ENCODE results near the gene POLQ. TPM values are rescaled to one million over a fixed set of nuclear protein-coding genes. Genes with fewer than 3 reads are reported as not detected.

POLQ gene
- total RNA-seq (2021; ENCODE audit: unreplicated experiment) = 12.3 TPM
- polyA plus RNA-seq (2012) = 3.9 and 4.7 TPM in 2 replicates
- percentile 74 among the genes with signal in this experiment for Bru-seq, nascent RNA
- percentile 67 among the genes with signal in this experiment for BruChase-seq, experiment 1, labeled RNA remaining after a 6-hour chase
- BruChase-seq, experiment 2, labeled RNA remaining after a 2-hour chase = percentile 75 among the genes with signal in this experiment
- long read RNA-seq, full-length matches to known transcripts = 1 of 22 reads
- long read RNA-seq, partial matches to known transcripts = 15 of 22 reads
- long read RNA-seq, other reads (novel, unspliced or antisense) = 6 of 22 reads

GRCh38 chr3:121545574-121546455 lies at the start of gene POLQ:
Gene POLQ, minus strand, starts transcription at chr3:121545988. Its CDS starts 111 bp downstream, at chr3:121545877.
- POLR2A ChIA-PET = interaction anchor here (0.5 to 1.6 kb wide), 2 partner anchors 713 to 983 kb away, joined by 4 read pairs; no protein-coding TSS in a partner anchor
- Histone ChIP-seq H2AFZ (ENCODE audit: low read depth, low read length, poor library complexity, severe bottlenecking) (peak within 1 kb of the TSS; percentile 95), H3K27ac (ENCODE audit: low read depth, low read length) (peak within 1 kb of the TSS; percentile 48), H3K79me2 (ENCODE audit: insufficient read depth, low read length) (peaks cover 46% of the 10 kb centered on the region), H3K27me3 (ENCODE audit: insufficient read depth, low read length) (no peaks in the 10 kb centered on the region), H3K4me2 (ENCODE audit: low read length) (peak within 1 kb of the TSS; percentile 90), H3K9ac (ENCODE audit: low read length) (peak within 1 kb of the TSS; percentile 90), H3K9me3 (ENCODE audit: control insufficient read depth in 1 of 2, insufficient read depth in 1 of 2, low read depth in 1 of 2, low read length in 2 of 2) (no peaks in the 10 kb centered on the region), H3K4me3 (replicated peaks in 1 of 2; ENCODE audit: low read depth in 1 of 2, low read length in 2 of 2) (peak within 1 kb of the TSS; percentile 96 to 99), H3K36me3 (ENCODE audit: control insufficient read depth in 1 of 2, insufficient read depth in 2 of 2, low read length in 2 of 2) (peaks cover 0 to 5% of the 10 kb centered on the region in 2 experiments; a peak in 1 of 4 replicates), H3K4me1 (ENCODE audit: control insufficient read depth in 1 of 2, insufficient read depth in 2 of 2, low read length in 2 of 2) (peaks cover 0 to 11% of the 10 kb centered on the region in 2 experiments; a peak in 3 of 4 replicates), H4K20me1 (ENCODE audit: insufficient read depth) (no peaks in the 10 kb centered on the region), H3K9me2 (ENCODE audit: insufficient read depth) (no peaks in the 10 kb centered on the region)
- ATAC-seq (peak; percentile 94), DNase-seq (ENCODE audit: low read depth, low spot score) (peak; percentile 92)
- intact Hi-C loops (cut with micrococcal nuclease) = loop anchor here (1.0 to 5.0 kb wide), 10 partner anchors 291 to 1481 kb away; partner anchors contain the start of genes EAF2, IQCB1 and SEMA5B
- RAD21 ChIA-PET (ENCODE audit: low non-redundant PET in 1 of 2, low total read pairs in 2 of 2, uncharacterized antibody in 2 of 2, unreplicated experiment in 2 of 2) = interaction anchor here (1.1 to 1.8 kb wide), 3 partner anchors 450 to 713 kb away, joined by 3 to 5 read pairs (median 4); no protein-coding TSS in a partner anchor
- CTCF ChIA-PET = interaction anchor here (0.7 to 1.4 kb wide), 10 partner anchors 56 to 847 kb away, joined by 3 to 14 read pairs (median 3); partner anchors contain the start of gene FAM162A
- TSS peak; percentile 89 for BruUV-seq (replicated peaks)
- TF ChIP-seq JUND (IDR thresholded peaks at IDR 0.05) (no peak), ZNF274 (IDR thresholded peaks at IDR 0.05; ENCODE audit: low read depth, low read length) (no peak), POLR2A (IDR thresholded peaks at IDR 0.05; ENCODE audit: borderline replicate concordance, extremely low read depth, insufficient read depth, insufficient read length) (peak; percentile 39), ZFX (IDR thresholded peaks at IDR 0.05) (peak; percentile 93), POLR2AphosphoS5 (IDR thresholded peaks at IDR 0.05; ENCODE audit: low read depth, low read length) (peak; percentile 77), RAD21 (IDR thresholded peaks at IDR 0.05; ENCODE audit: low read depth) (no peak), ZBTB33 (IDR thresholded peaks at IDR 0.05; ENCODE audit: extremely low read depth, insufficient replicate concordance, low read length) (no peak), CEBPB (IDR thresholded peaks at IDR 0.05; ENCODE audit: low read depth) (peak; percentile 33; the same call in 1 of the 2 replicates), SRF (IDR thresholded peaks at IDR 0.05; ENCODE audit: low read depth) (no peak), ATF3 (IDR thresholded peaks at IDR 0.05) (no peak), EZH2phosphoT487 (IDR thresholded peaks at IDR 0.05; ENCODE audit: borderline replicate concordance) (no peak), FOSL1 (IDR thresholded peaks at IDR 0.05; ENCODE audit: low read depth) (no peak), EGR1 (IDR thresholded peaks at IDR 0.05; ENCODE audit: low read depth) (no peak), REST (IDR thresholded peaks at IDR 0.05; ENCODE audit: low read depth) (no peak), SP1 (IDR thresholded peaks at IDR 0.05; ENCODE audit: low read depth) (peak; percentile 80)
- TF ChIP-seq, protein P1, sequence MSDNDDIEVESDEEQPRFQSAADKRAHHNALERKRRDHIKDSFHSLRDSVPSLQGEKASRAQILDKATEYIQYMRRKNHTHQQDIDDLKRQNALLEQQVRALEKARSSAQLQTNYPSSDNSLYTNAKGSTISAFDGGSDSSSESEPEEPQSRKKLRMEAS (IDR thresholded peaks at IDR 0.05) = peak; percentile 69
